GM19397 (cell line): Measurements from ENCODE around the gene AMHR2.

Experiments used
- ATAC-seq: cut with Tn5 transposase; IDR thresholded peaks from one replicate; pipeline ENCODE4 v1.9.1; 2021; ENCODE audit warnings: mild to moderate bottlenecking, moderate library complexity; ENCODE audit not compliant: unreplicated experiment

Gene AMHR2

GRCh38 chr12:53451661-53452158 is 28.1 kb downstream of the AMHR2 start, which contains the start of gene PCBP2:
PCBP2 (plus strand) TSS chr12:53452102; CDS start chr12:53454801, 2,699 bp downstream.
- ATAC-seq = peak; percentile 96

- ATAC-seq = peak; percentile 34
Observed at GRCh38 chr12:53452159-53453077, 28.8 kb downstream of the AMHR2 start.

DNA sequence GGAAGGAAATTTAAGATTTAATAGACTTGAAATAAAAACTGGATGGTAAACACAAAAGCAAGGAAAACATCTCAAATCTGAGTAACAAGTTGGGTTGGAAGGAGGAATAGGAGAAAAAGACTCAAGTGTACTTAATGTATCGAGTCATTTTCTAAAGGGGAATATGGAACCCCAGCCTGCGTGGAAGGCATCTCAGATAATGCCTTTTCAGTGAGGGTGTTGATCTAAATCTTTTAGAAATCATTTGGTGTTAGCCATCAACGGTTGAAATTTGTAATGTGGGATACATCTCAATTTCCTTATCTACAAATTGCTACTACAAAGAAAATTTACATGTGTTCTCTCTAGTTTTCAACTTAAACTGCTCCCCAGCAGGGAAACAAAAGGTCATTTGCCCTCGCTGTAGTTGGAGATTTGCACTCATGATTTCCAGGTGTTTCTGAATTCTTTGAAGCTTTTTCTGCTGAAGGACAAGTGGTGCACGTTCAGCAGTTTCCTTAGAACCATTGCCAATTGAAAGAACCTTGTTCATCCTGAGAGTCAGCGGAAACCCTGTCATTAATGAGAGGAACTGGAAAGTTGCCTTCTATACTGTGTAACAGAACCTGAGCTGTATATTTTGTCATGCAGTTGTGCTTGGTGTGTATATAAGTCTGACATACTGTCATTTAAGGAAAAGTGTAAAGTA is 30.4 kb downstream of the AMHR2 start:
- no peak for ATAC-seq

- ATAC-seq = no peak
Observed at GRCh38 chr12:53454707-53455106, 31.1 kb downstream of the AMHR2 start.

- ATAC-seq = no peak
Observed at GRCh38 chr12:53456654-53457366, 33.2 kb downstream of the AMHR2 start.

DNA sequence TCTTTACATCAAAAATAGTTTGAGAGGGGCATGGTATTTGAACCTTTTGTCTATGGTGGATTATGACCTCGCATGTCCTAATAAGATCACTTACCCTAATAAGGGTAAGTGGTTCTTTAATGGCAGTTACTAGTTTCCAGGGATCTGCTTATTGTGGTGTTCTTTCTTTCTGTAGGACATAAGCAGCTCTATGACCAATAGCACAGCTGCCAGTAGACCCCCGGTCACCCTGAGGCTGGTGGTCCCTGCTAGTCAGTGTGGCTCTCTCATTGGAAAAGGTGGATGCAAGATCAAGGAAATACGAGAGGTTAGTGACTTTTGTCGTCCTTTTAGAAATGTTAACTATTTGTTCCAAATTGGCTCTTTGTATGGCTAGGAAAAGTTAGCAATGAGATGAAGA is 35.4 kb downstream of the AMHR2 start:
- no peak for ATAC-seq

DNA sequence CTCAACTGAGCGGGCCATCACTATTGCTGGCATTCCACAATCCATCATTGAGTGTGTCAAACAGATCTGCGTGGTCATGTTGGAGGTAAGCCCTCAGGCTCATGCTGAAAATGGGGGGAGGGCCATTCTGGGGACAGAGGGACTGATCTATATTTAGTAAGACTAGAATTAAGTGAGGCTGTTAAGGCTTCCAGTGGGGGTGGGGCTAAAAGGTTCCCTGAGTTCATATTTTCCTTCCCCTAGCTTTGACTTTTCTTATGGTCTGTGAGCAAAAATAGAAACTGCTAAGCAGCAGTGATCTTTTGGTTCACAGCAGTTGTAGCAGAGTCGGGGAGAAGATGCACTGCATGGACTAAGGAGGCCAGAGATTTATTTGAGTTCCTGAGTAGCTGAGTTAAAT is 37.4 kb downstream of the AMHR2 start:
- no peak for ATAC-seq

- ATAC-seq = no peak
Observed at GRCh38 chr12:53461591-53461990, 37.9 kb downstream of the AMHR2 start.

GRCh38 chr12:53462935-53463334 is 39.3 kb downstream of the AMHR2 start:
- no peak for ATAC-seq

- no peak for ATAC-seq
Observed at GRCh38 chr12:53463802-53464560, 40.3 kb downstream of the AMHR2 start.

GRCh38 chr12:53464685-53465418 is 41.2 kb downstream of the AMHR2 start:
- no peak for ATAC-seq

DNA sequence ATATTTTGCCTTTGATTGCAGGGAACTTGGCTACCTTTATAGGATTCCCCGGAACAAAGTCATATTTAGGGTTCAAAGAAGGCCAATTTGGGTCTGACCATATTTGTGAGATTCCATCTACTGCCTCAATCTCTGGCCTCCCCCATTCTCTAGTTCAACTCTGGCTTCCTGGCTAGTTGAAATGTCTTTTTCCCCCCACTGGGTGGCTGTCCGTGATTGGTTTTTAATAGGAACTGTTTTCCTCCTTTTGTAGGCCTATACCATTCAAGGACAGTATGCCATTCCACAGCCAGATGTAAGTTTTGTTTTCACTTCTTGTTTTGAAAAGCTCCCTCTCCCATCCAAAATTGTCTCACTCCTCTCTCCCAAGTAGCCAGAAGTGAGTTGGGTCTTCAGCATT is 42.0 kb downstream of the AMHR2 start:
- ATAC-seq = no peak

- ATAC-seq = no peak
Observed at GRCh38 chr12:53466640-53467039, 43.0 kb downstream of the AMHR2 start.

DNA sequence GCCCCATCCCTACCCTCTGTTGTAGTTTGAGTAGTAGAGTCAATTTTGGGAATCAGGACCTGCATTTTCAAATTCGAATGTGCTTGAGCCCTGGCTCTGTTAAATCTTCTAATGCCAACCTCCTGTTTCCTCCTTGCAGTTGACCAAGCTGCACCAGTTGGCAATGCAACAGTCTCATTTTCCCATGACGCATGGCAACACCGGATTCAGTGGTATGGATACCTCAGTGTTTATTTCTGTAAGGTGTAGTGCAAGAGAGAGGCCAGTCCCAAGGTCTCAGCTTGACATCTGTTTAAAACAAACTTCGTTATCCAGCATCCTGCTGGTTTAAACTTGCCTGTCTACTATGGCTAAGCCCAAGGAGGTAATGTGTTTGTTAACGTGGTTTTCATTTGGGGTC is 43.4 kb downstream of the AMHR2 start:
- ATAC-seq = no peak

DNA sequence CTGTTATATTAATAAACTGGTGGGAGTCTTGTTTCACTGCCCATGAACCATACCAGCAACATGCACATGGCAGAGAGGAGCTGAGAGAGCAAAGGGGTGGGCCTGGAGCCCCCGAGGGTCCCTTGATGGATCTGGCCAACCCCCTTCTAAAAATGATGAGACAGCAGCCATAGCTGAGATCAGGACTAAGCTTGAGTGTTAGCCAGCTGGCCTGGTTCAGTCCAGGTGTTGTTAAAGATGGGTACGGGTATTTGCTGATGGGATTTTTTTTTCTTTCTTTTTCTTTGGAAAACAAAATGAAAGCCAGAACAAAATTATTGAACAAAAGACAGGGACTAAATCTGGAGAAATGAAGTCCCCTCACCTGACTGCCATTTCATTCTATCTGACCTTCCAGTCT is 44.2 kb downstream of the AMHR2 start:
- ATAC-seq = no peak

DNA sequence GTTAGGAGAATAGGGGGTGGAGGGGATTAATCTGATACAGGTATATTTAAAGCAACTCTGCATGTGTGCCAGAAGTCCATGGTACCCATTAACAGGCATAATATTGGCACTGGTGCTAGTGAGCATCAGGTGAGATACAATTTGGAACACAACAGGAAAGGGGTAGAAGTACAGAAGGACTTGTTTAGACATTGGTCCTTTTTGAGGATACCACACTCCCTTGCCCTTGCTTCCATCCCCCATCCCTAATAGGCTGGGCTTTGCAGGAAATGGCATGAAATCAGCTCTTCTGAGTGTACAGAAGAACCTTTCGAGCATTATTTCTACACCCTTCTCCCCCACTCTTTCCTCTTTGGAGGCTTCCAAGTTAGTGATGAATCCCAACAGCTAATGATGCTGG is 44.6 kb downstream of the AMHR2 start:
- no peak for ATAC-seq

DNA sequence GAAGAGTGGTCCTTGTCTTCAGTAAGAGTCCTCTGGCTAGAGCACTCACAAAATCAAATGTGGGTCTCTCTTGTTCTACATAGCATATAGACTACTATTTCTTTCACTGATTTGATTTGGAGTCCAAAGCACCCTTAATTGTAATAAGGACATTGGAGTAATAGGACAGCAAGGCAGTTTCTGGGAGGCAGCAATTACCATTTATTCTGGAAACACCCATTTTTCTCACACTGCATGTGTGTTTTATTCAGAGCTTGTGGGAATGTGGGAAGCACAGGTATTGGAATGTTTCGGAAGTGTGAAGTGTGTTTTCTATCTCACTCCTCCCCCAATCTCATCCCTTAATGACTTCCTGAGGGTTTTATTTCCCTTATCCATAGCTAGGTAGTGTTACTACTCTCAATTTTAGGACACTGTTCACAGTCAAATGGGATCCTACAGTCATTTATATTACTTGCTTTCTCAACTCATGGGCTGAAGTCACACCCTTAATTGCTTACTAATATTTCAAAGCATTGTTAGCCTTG is 48.5 kb downstream of the AMHR2 start:
- ATAC-seq = no peak

DNA sequence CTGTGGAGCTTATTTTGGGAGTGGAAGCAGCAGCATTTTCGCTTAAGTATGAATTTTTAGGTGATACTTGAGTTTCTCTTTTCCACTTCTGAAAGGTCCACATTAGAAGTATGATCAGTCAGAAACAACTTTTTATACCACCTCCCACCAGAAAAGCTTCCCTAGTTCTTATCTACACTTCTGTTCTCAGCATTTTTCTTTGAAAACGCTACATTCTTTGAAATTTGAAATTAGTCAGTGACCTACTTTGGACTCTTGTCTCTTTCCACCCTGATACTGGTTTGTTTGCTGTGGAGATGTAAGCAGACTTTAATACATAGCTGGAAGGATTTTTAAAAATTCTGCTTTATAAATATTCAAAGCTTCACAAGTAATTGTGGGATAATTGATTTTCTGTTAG is 50.4 kb downstream of the AMHR2 start:
- no peak for ATAC-seq

GRCh38 chr12:53474819-53475218 is 51.2 kb downstream of the AMHR2 start:
- ATAC-seq = no peak

DNA sequence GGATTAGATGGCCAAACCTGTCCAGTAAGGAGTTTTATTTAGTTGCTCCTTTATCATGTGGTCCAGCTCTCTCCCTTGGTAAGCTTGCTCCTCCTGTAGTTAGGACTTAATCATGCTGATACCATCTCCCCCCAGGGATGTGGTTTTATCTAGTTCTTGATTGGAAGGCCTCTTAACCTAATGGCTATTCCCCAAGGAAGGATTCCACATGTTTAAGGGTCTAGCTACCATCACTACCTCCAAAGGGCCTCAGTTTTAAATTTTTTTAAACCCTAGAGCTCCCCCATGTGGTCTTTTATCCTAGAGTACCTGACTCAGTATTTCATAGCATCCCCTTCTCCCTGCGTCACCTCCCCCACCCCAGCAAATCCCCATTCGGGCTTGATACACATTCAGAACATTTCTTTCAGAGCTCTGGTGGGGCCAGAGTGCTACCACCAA is 53.1 kb downstream of the AMHR2 start:
- ATAC-seq = no peak
